ENCODE data around the gene ARHGEF6.

DNA sequence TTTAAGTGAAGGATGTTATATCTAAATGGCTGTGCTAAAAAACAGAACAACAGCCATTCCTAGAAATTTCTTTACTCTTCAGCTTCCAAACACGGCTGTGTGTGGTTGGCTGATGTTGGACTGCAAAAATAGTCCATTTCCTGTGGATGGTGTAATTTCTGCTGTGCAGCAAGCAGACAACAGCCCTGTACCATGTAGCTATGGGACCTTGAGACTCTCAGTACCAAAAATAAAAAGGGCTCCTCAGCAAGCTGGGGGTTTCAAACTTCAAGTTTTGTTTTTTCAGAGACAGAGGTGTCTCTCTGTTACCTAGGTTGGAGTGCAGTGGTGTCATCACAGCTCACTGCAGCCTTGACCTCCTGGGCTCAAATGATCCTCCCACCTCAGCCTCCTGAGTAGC is 114.6 kb downstream of the ARHGEF6 start:
- TF ChIP-seq EZH2phosphoT487 (IDR thresholded peaks at IDR 0.05; ENCODE audit: unreplicated experiment) = no peak
- TF ChIP-seq, protein P1, sequence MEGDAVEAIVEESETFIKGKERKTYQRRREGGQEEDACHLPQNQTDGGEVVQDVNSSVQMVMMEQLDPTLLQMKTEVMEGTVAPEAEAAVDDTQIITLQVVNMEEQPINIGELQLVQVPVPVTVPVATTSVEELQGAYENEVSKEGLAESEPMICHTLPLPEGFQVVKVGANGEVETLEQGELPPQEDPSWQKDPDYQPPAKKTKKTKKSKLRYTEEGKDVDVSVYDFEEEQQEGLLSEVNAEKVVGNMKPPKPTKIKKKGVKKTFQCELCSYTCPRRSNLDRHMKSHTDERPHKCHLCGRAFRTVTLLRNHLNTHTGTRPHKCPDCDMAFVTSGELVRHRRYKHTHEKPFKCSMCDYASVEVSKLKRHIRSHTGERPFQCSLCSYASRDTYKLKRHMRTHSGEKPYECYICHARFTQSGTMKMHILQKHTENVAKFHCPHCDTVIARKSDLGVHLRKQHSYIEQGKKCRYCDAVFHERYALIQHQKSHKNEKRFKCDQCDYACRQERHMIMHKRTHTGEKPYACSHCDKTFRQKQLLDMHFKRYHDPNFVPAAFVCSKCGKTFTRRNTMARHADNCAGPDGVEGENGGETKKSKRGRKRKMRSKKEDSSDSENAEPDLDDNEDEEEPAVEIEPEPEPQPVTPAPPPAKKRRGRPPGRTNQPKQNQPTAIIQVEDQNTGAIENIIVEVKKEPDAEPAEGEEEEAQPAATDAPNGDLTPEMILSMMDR (conservative IDR thresholded peaks at IDR 0.05; ENCODE audit: low read depth in 2 of 2) = no peak
- TF ChIP-seq EZH2 (IDR thresholded peaks at IDR 0.05; ENCODE audit: low read depth, unreplicated experiment) = no peak
- TF ChIP-seq NANOG (IDR thresholded peaks at IDR 0.05; ENCODE audit: borderline replicate concordance) = no peak
- TF ChIP-seq POLR2AphosphoS5 (IDR thresholded peaks at IDR 0.05; ENCODE audit: low read depth) = no peak
- TF ChIP-seq JUNB (IDR thresholded peaks at IDR 0.05; ENCODE audit: unreplicated experiment) = no peak
- TF ChIP-seq STAT1 (IDR thresholded peaks at IDR 0.05; ENCODE audit: unreplicated experiment) = no peak
- TF ChIP-seq, protein P2, sequence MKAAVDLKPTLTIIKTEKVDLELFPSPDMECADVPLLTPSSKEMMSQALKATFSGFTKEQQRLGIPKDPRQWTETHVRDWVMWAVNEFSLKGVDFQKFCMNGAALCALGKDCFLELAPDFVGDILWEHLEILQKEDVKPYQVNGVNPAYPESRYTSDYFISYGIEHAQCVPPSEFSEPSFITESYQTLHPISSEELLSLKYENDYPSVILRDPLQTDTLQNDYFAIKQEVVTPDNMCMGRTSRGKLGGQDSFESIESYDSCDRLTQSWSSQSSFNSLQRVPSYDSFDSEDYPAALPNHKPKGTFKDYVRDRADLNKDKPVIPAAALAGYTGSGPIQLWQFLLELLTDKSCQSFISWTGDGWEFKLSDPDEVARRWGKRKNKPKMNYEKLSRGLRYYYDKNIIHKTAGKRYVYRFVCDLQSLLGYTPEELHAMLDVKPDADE (IDR thresholded peaks at IDR 0.05) = no peak
- no peak for TF ChIP-seq CREB1 (CRISPR knock-in tag; IDR thresholded peaks at IDR 0.05; ENCODE audit: low read depth)
- TF ChIP-seq, protein P3, sequence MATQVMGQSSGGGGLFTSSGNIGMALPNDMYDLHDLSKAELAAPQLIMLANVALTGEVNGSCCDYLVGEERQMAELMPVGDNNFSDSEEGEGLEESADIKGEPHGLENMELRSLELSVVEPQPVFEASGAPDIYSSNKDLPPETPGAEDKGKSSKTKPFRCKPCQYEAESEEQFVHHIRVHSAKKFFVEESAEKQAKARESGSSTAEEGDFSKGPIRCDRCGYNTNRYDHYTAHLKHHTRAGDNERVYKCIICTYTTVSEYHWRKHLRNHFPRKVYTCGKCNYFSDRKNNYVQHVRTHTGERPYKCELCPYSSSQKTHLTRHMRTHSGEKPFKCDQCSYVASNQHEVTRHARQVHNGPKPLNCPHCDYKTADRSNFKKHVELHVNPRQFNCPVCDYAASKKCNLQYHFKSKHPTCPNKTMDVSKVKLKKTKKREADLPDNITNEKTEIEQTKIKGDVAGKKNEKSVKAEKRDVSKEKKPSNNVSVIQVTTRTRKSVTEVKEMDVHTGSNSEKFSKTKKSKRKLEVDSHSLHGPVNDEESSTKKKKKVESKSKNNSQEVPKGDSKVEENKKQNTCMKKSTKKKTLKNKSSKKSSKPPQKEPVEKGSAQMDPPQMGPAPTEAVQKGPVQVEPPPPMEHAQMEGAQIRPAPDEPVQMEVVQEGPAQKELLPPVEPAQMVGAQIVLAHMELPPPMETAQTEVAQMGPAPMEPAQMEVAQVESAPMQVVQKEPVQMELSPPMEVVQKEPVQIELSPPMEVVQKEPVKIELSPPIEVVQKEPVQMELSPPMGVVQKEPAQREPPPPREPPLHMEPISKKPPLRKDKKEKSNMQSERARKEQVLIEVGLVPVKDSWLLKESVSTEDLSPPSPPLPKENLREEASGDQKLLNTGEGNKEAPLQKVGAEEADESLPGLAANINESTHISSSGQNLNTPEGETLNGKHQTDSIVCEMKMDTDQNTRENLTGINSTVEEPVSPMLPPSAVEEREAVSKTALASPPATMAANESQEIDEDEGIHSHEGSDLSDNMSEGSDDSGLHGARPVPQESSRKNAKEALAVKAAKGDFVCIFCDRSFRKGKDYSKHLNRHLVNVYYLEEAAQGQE (IDR thresholded peaks at IDR 0.05; ENCODE audit: unreplicated experiment) = no peak
- TF ChIP-seq, protein P4, sequence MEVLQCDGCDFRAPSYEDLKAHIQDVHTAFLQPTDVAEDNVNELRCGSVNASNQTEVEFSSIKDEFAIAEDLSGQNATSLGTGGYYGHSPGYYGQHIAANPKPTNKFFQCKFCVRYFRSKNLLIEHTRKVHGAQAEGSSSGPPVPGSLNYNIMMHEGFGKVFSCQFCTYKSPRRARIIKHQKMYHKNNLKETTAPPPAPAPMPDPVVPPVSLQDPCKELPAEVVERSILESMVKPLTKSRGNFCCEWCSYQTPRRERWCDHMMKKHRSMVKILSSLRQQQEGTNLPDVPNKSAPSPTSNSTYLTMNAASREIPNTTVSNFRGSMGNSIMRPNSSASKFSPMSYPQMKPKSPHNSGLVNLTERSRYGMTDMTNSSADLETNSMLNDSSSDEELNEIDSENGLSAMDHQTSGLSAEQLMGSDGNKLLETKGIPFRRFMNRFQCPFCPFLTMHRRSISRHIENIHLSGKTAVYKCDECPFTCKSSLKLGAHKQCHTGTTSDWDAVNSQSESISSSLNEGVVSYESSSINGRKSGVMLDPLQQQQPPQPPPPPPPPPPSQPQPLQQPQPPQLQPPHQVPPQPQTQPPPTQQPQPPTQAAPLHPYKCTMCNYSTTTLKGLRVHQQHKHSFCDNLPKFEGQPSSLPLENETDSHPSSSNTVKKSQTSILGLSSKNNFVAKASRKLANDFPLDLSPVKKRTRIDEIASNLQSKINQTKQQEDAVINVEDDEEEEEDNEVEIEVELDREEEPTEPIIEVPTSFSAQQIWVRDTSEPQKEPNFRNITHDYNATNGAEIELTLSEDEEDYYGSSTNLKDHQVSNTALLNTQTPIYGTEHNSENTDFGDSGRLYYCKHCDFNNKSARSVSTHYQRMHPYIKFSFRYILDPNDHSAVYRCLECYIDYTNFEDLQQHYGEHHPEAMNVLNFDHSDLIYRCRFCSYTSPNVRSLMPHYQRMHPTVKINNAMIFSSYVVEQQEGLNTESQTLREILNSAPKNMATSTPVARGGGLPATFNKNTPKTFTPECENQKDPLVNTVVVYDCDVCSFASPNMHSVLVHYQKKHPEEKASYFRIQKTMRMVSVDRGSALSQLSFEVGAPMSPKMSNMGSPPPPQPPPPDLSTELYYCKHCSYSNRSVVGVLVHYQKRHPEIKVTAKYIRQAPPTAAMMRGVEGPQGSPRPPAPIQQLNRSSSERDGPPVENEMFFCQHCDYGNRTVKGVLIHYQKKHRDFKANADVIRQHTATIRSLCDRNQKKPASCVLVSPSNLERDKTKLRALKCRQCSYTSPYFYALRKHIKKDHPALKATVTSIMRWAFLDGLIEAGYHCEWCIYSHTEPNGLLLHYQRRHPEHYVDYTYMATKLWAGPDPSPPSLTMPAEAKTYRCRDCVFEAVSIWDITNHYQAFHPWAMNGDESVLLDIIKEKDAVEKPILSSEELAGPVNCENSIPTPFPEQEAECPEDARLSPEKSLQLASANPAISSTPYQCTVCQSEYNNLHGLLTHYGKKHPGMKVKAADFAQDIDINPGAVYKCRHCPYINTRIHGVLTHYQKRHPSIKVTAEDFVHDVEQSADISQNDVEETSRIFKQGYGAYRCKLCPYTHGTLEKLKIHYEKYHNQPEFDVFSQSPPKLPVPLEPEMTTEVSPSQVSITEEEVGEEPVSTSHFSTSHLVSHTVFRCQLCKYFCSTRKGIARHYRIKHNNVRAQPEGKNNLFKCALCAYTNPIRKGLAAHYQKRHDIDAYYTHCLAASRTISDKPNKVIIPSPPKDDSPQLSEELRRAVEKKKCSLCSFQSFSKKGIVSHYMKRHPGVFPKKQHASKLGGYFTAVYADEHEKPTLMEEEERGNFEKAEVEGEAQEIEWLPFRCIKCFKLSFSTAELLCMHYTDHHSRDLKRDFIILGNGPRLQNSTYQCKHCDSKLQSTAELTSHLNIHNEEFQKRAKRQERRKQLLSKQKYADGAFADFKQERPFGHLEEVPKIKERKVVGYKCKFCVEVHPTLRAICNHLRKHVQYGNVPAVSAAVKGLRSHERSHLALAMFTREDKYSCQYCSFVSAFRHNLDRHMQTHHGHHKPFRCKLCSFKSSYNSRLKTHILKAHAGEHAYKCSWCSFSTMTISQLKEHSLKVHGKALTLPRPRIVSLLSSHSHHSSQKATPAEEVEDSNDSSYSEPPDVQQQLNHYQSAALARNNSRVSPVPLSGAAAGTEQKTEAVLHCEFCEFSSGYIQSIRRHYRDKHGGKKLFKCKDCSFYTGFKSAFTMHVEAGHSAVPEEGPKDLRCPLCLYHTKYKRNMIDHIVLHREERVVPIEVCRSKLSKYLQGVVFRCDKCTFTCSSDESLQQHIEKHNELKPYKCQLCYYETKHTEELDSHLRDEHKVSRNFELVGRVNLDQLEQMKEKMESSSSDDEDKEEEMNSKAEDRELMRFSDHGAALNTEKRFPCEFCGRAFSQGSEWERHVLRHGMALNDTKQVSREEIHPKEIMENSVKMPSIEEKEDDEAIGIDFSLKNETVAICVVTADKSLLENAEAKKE (CRISPR knock-in tag; IDR thresholded peaks at IDR 0.05) = no peak
- no peak for TF ChIP-seq ZNF331 (CRISPR knock-in tag; IDR thresholded peaks at IDR 0.05; ENCODE audit: low read depth)
- no peak for TF ChIP-seq ZNF114 (CRISPR knock-in tag; IDR thresholded peaks at IDR 0.05)

Data from GM23338 (cell line).